Neuron (in vitro differentiated cells): Measurements from ENCODE around the gene FHIT.
A peak's percentile ranks its signal among the peaks of the same experiment; 100 is the strongest.

Experiments
- H2AFZ ChIP-seq: one replicate; pipeline ENCODE4 v1.6.1; 2013; ENCODE audit warnings: low read depth, mild to moderate bottlenecking, inconsistent platforms, low read length, moderate library complexity
- H3K27me3 ChIP-seq: one replicate; pipeline ENCODE4 v1.6.1; 2013; ENCODE audit warnings: low read length; ENCODE audit not compliant: insufficient read depth
- H3K36me3 ChIP-seq: one replicate; pipeline ENCODE4 v1.6.1; 2013; ENCODE audit warnings: low read length; ENCODE audit not compliant: insufficient read depth
- H3K4me1 ChIP-seq: one replicate; pipeline ENCODE4 v1.6.1; 2013; ENCODE audit warnings: low read length; ENCODE audit not compliant: insufficient read depth
- H3K4me3 ChIP-seq: 2 replicates; pipeline ENCODE4 v1.5.1; 2013; ENCODE audit warnings: mild to moderate bottlenecking, low read length, moderate library complexity
- H3K9me3 ChIP-seq: one replicate; pipeline ENCODE4 v1.6.1; 2013; ENCODE audit warnings: low read length

Gene FHIT

GRCh38 chr3:61114316-61114953 is 136.8 kb downstream of the FHIT start:
- no peaks in the 10 kb centered on the region for H3K27me3 ChIP-seq

GRCh38 chr3:61111825-61112224 is 139.4 kb downstream of the FHIT start:
- H2AFZ ChIP-seq = no peak overlapping the region

More at GRCh38 chr3:61114316-61114953, 136.8 kb downstream of the FHIT start:
- no peak overlapping the region for H3K4me3 ChIP-seq
- no peak overlapping the region for H2AFZ ChIP-seq
- H3K9me3 ChIP-seq = no peaks in the 10 kb centered on the region
- H3K4me1 ChIP-seq = no peaks in the 10 kb centered on the region
- no peaks in the 10 kb centered on the region for H3K36me3 ChIP-seq

DNA sequence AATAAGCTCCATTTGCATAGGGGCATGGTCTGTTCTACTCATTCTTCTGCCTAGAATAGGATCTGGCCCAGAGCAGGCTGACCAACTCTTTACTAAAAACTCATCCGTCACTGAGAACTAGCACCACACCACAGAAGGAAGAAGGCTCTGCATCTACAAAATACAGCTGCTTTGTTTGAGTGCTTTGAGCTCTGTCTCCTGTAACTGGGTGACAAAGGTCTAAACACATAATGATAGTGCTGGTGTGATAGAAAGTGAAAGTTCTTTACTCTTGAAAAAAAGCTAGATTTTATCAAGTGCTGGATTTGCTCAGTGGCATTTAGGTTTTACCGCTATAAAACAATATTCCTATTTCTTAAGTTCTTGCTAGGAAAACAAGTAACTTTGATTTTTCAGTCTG is 140.7 kb downstream of the FHIT start:
- Histone ChIP-seq H3K4me3 (no peak overlapping the region), H3K4me1 (no peaks in the 10 kb centered on the region), H3K9me3 (no peaks in the 10 kb centered on the region), H3K36me3 (no peaks in the 10 kb centered on the region), H2AFZ (no peak overlapping the region), H3K27me3 (no peaks in the 10 kb centered on the region)

More at GRCh38 chr3:61111825-61112224, 139.4 kb downstream of the FHIT start:
- H3K4me3 ChIP-seq = no peak overlapping the region
- no peaks in the 10 kb centered on the region for H3K9me3 ChIP-seq
- no peaks in the 10 kb centered on the region for H3K27me3 ChIP-seq
- no peaks in the 10 kb centered on the region for H3K36me3 ChIP-seq
- no peaks in the 10 kb centered on the region for H3K4me1 ChIP-seq

DNA sequence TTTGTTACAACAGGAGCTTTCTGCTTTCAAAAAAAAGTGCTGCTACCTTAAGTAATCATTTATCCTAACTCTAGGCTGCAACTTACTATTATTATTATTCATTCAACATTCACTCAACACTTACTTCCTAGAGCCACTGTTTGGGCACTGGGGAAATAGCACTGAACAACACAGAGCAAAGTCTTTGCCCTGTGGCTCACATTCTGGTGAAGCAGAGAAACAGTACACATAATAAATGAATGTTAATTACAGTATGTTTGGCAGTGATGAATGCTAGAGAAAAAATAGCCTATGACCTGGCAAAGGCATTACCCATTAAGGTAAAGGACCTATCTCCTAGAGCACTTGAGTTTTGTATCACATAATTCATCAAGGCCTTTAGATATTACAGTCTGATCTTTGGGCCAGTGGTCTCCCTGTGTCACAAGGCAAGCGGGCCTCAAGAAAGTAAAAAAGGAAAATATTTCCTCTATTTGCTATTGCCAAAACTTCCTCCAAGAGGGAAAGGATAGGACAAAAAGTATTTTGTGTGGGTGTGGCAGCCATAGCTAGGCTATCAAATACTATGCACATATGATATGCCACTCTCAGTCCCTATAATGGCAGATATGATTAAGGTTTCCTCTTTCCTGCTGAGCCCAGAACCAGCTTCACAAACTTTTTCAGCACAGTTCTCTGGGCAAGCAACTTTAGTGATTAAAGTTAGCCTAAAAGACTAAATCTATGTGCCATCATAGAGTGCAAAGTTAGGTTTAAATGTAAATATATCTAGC is 142.8 kb downstream of the FHIT start:
- Histone ChIP-seq H3K9me3 (no peaks in the 10 kb centered on the region), H3K36me3 (no peaks in the 10 kb centered on the region), H2AFZ (no peak overlapping the region), H3K4me1 (no peaks in the 10 kb centered on the region), H3K4me3 (no peak overlapping the region), H3K27me3 (no peaks in the 10 kb centered on the region)

- H3K36me3 ChIP-seq = no peaks in the 10 kb centered on the region
- no peak overlapping the region for H3K4me3 ChIP-seq
- no peaks in the 10 kb centered on the region for H3K4me1 ChIP-seq
- H2AFZ ChIP-seq = no peak overlapping the region
- no peaks in the 10 kb centered on the region for H3K27me3 ChIP-seq
- H3K9me3 ChIP-seq = no peaks in the 10 kb centered on the region
These were observed 156.6 kb downstream of the FHIT start for GRCh38 chr3:61094608-61095007.

DNA sequence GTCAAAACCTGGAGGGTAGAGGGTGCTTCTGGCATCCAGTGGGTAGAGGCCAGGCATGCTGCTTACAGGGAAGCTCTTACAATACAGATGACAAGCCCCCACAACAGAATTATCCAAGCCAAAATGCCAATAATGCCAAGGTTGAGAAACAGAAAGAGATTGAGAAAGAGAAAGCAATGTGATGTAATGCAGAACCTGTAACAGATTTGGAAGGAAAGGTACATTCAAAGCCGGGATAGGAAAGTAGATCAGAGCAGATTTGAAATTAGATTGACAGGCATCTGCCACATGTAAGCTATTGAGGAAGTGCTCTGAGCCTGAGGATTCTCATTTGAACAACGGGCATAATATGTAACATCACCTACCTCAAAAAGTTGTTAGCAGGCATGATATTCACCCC is 157.9 kb downstream of the FHIT start:
- no peaks in the 10 kb centered on the region for H3K9me3 ChIP-seq
- no peak overlapping the region for H3K4me3 ChIP-seq
- no peaks in the 10 kb centered on the region for H3K4me1 ChIP-seq
- no peaks in the 10 kb centered on the region for H3K36me3 ChIP-seq
- no peaks in the 10 kb centered on the region for H3K27me3 ChIP-seq
- H2AFZ ChIP-seq = no peak overlapping the region

DNA sequence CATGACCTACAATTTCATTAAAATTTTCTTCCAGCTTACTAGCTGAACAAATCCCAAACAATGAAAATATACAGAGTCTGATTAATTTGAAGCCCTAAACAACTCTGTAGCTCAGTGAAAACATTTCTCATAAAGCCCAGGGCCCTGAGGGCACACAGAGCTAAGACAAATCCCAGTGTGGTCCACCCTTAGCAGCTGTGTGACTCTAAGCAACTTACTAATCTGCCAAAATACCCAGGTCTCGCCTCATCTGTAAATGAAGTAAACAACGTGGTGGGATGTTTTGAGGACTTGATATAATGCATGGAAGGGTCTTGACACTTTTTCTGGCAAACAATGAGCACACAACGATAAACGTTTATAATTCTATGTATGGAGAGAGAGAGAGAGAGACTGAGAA is 158.4 kb downstream of the FHIT start:
- Histone ChIP-seq H3K27me3 (no peaks in the 10 kb centered on the region), H3K9me3 (no peaks in the 10 kb centered on the region), H3K4me1 (no peaks in the 10 kb centered on the region), H3K36me3 (no peaks in the 10 kb centered on the region), H2AFZ (no peak overlapping the region), H3K4me3 (no peak overlapping the region)

- Histone ChIP-seq H3K4me3 (no peak overlapping the region), H3K9me3 (no peaks in the 10 kb centered on the region), H3K36me3 (no peaks in the 10 kb centered on the region), H3K4me1 (peaks cover 5% of the 10 kb centered on the region), H2AFZ (no peak overlapping the region), H3K27me3 (no peaks in the 10 kb centered on the region)
These were observed 160.7 kb downstream of the FHIT start for GRCh38 chr3:61090389-61091169.

DNA sequence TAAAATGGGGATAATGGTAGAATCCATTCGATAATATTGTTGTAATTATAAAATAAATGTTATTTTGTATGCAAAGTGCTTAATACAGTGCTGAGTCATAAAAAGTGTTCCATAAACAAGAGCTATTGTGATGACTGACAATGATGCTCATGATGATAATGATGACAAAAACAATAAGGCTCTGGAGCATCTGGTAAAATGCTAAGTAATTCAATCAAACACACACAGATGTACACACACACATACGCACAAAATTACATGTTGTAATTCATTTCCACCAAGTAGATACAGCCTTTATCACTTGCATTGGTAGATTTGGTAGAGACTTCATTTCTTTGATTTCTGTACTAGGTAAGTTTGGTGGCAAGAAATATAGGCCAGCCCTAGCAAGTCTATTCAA is 163.8 kb downstream of the FHIT start:
- no peaks in the 10 kb centered on the region for H3K9me3 ChIP-seq
- H3K27me3 ChIP-seq = no peaks in the 10 kb centered on the region
- no peaks in the 10 kb centered on the region for H3K36me3 ChIP-seq
- H3K4me1 ChIP-seq = peaks cover 5% of the 10 kb centered on the region
- no peak overlapping the region for H2AFZ ChIP-seq
- H3K4me3 ChIP-seq = no peak overlapping the region

- no peaks in the 10 kb centered on the region for H3K9me3 ChIP-seq
- H2AFZ ChIP-seq = no peak overlapping the region
- no peak overlapping the region for H3K4me3 ChIP-seq
- H3K27me3 ChIP-seq = no peaks in the 10 kb centered on the region
- peaks cover 19% of the 10 kb centered on the region for H3K4me1 ChIP-seq
- no peaks in the 10 kb centered on the region for H3K36me3 ChIP-seq
These were observed 169.7 kb downstream of the FHIT start for GRCh38 chr3:61081554-61081953.

DNA sequence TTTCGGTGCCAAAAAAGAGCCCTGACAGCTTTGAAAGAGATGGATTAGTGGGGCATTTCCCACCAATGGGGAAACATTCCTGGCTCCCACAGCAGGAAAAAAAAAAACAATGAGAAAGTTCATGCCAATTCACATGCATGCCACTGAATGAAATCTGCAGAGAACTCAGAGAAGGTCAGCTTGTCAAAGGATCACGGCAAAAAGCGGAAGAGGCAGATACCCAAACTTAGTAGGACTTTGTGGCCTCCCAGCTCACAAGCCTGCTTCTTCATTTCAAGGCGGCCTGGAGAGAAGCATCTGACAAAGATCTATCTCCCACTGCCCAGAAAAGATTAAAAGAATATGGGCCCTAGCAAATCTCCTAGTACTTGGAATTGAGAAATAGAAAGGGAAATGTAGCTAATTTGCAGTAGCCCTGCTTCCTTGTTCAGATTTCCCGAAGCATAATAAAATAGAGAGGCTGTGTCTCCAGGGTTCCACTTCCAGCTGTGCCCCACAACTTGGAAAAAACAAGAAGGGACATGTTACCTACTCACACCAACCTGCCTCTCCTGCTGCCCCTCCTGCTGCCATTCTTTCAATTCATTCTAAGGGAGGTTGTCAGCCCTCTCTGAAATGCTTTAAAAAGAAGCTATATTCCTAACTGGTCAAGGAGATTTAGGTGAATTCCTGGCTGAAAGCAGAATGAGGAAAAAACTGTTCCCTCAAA is 170.4 kb downstream of the FHIT start:
- Histone ChIP-seq H3K9me3 (no peaks in the 10 kb centered on the region), H3K4me3 (peak overlapping the region; percentile 18), H3K4me1 (peaks cover 15% of the 10 kb centered on the region), H3K27me3 (no peaks in the 10 kb centered on the region), H3K36me3 (no peaks in the 10 kb centered on the region), H2AFZ (no peak overlapping the region)

GRCh38 chr3:61078048-61078752 is 173.1 kb downstream of the FHIT start:
- Histone ChIP-seq H2AFZ (no peak overlapping the region), H3K4me3 (no peak overlapping the region), H3K4me1 (peaks cover 25% of the 10 kb centered on the region)

More at GRCh38 chr3:61078048-61078752, 173.1 kb downstream of the FHIT start:
- no peaks in the 10 kb centered on the region for H3K36me3 ChIP-seq
- no peaks in the 10 kb centered on the region for H3K9me3 ChIP-seq
- H3K27me3 ChIP-seq = no peaks in the 10 kb centered on the region
